Epithelial cell of prostate (primary cell): ENCODE measurements around the gene SLC34A3.
"Not testable (repeated sequence)": the region's sequence is repeated elsewhere in the genome, so short reads cannot be mapped to it uniquely, and the experiment has no call there.

Experiments used
- DNase-seq: peaks from one replicate; pipeline ENCODE4 v3.0.0-alpha.2; 2011; ENCODE audit warnings: low read depth, low spot score
- H3K27ac ChIP-seq: fragments of 450-650 bp; 2 replicates; pipeline ENCODE4 v1.5.1; 2017; ENCODE audit warnings: mild to moderate bottlenecking

The SLC34A3 gene

GRCh38 chr9:137253717-137254623, 23.3 kb downstream of the SLC34A3 start:
- H3K27ac ChIP-seq: no peak overlapping the region

GRCh38 chr9:137254624-137255447, 24.1 kb downstream of the SLC34A3 start, which contains the start of gene NELFB:
Gene NELFB, plus strand, starts transcription at chr9:137255327.
- peak within 1 kb of the TSS; percentile 53 for H3K27ac ChIP-seq
- no peak for DNase-seq

More at GRCh38 chr9:137253717-137254623, 23.3 kb downstream of the SLC34A3 start:
- DNase-seq: no peak

- peak overlapping the region; percentile 53 for H3K27ac ChIP-seq
- no peak for DNase-seq
Measured at GRCh38 chr9:137255448-137256114, 24.9 kb downstream of the SLC34A3 start.

- no peak overlapping the region for H3K27ac ChIP-seq
- DNase-seq: no peak
Measured at GRCh38 chr9:137256362-137256761, 25.7 kb downstream of the SLC34A3 start.

GRCh38 chr9:137256856-137257255, 26.2 kb downstream of the SLC34A3 start:
- no peak for DNase-seq
- H3K27ac ChIP-seq: no peak overlapping the region

- H3K27ac ChIP-seq, DNase-seq: not testable (repeated sequence)
Measured at GRCh38 chr9:137262173-137262908, 31.6 kb downstream of the SLC34A3 start.

GRCh38 chr9:137262909-137263285, 32.2 kb downstream of the SLC34A3 start:
- no peak overlapping the region for H3K27ac ChIP-seq
- no peak for DNase-seq

GRCh38 chr9:137263506-137263905, 32.8 kb downstream of the SLC34A3 start:
- H3K27ac ChIP-seq: no peak overlapping the region
- DNase-seq: no peak

GRCh38 chr9:137264067-137264466, 33.4 kb downstream of the SLC34A3 start:
- no peak for DNase-seq
- no peak overlapping the region for H3K27ac ChIP-seq

GRCh38 chr9:137265496-137266161, 34.9 kb downstream of the SLC34A3 start:
- no peak for DNase-seq
- H3K27ac ChIP-seq: no peak overlapping the region

GRCh38 chr9:137266162-137266527, 35.4 kb downstream of the SLC34A3 start:
- no peak overlapping the region for H3K27ac ChIP-seq
- DNase-seq: no peak

- H3K27ac ChIP-seq: no peak overlapping the region
Measured at GRCh38 chr9:137266585-137267453, 36.1 kb downstream of the SLC34A3 start.

GRCh38 chr9:137267933-137268355, 37.2 kb downstream of the SLC34A3 start:
- no peak overlapping the region for H3K27ac ChIP-seq
- DNase-seq: no peak

More at GRCh38 chr9:137266585-137267453, 36.1 kb downstream of the SLC34A3 start:
- DNase-seq: no peak

GRCh38 chr9:137268538-137269201, 38.0 kb downstream of the SLC34A3 start:
- DNase-seq: no peak
- no peak overlapping the region for H3K27ac ChIP-seq

GRCh38 chr9:137269231-137269772, 38.6 kb downstream of the SLC34A3 start:
- no peak overlapping the region for H3K27ac ChIP-seq
- DNase-seq: no peak

GRCh38 chr9:137270929-137271695, 40.4 kb downstream of the SLC34A3 start:
- H3K27ac ChIP-seq: no peak overlapping the region
- DNase-seq: no peak

- no peak overlapping the region for H3K27ac ChIP-seq
- DNase-seq: no peak
Measured at GRCh38 chr9:137271696-137272076, 41.0 kb downstream of the SLC34A3 start.
